B cell (primary cell): ENCODE data around the gene OSBP2.

Experiments used
- CTCF ChIP-seq: fragments of 200-600 bp; IDR thresholded peaks from one replicate; pipeline ENCODE4 v1.8.0; 2022; ENCODE audit warnings: antibody characterized with exemption, mild to moderate bottlenecking
- EZH2 ChIP-seq: IDR thresholded peaks from 2 replicates; pipeline ENCODE4 v1.6.1; 2012; ENCODE audit warnings: borderline replicate concordance, low read depth, mild to moderate bottlenecking, moderate library complexity, low read length; ENCODE audit not compliant: insufficient read depth, poor library complexity, severe bottlenecking

DNA sequence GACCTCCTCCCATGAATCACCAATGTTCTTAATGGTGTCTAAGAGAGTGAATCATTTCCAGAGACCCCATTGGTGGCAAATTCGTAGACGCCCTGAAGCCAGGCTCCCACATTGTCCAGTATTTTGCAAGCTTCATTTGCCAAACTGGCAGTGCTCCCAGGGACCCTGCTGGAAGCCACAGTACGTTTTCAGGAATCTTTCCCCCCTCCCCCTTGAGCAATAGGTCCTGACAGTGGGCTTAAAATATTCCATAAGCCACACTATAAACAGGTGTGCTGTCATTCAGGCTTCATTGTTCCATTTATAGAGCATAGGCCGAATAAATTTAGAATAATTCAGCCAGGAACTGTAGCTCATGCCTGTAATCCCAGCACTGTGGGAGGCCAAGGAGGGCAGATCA is 148.6 kb downstream of the OSBP2 start:
- TF ChIP-seq CTCF, result no peak
- no peak for TF ChIP-seq EZH2
